Measurements from ENCODE around the gene SMYD5.

DNA sequence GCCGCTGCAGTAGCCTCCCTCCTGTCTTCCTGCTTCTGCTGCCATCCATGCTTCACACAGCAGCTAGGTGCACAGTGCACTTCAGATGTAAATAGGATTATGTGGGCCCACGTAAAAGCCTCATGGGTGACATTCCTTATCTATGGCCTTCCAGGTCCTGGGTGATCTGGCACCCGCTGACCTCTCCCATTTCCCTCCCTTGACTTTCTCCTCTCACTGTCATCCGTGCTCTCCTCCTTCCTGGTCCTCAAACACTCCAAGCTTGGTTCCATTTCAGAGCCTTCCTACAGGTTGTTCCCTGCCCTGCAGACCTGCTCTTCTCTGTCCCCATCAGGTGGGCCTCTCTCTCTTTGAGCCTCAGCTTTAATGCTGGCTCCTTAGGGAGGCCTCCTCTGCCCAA, 4.0 kb upstream of the SMYD5 start:
- TF ChIP-seq POLR2A (IDR thresholded peaks at IDR 0.05; ENCODE audit: low read length) (no peak), GATA1 (IDR thresholded peaks at IDR 0.05; ENCODE audit: low read depth, low read length) (no peak)
